Measurements from ENCODE around the gene SEC62. TPM values are rescaled to one million over a fixed set of nuclear protein-coding genes. Genes with fewer than 3 reads are reported as not detected.

SEC62 gene
- total RNA-seq, 1 donor from 2014 or later = 101 TPM

- DNase-seq (ENCODE audit: extremely low spot score, unreplicated experiment) = no peak
- Mint-ChIP-seq H3K36me3 (peaks cover 9% of the 10 kb centered on the region), H3K4me1 (ENCODE audit: unreplicated experiment) (peaks cover 25% of the 10 kb centered on the region), H3K27me3 (peaks cover 5% of the 10 kb centered on the region), H3K9me3 (no peaks in the 10 kb centered on the region), H3K27ac (no peak overlapping the region), H3K4me3 (peak overlapping the region; percentile 88)
- no peak for TF ChIP-seq CTCF (conservative IDR thresholded peaks at IDR 0.05)
Measured at GRCh38 chr3:169969174-169970095, 2.8 kb downstream of the SEC62 start.

GRCh38 chr3:169970847-169971246, 4.2 kb downstream of the SEC62 start:
- H3K4me1 Mint-ChIP-seq (ENCODE audit: unreplicated experiment) = peaks cover 30% of the 10 kb centered on the region
- no peak overlapping the region for H3K27ac Mint-ChIP-seq
- no peak for TF ChIP-seq CTCF (conservative IDR thresholded peaks at IDR 0.05)
- H3K4me3 Mint-ChIP-seq = no peak overlapping the region
- no peaks in the 10 kb centered on the region for H3K9me3 Mint-ChIP-seq
- no peak for DNase-seq (ENCODE audit: extremely low spot score, unreplicated experiment)
- peaks cover 3% of the 10 kb centered on the region for H3K27me3 Mint-ChIP-seq
- peaks cover 12% of the 10 kb centered on the region for H3K36me3 Mint-ChIP-seq

GRCh38 chr3:169971522-169971921, 4.9 kb downstream of the SEC62 start:
- H3K27ac Mint-ChIP-seq = no peak overlapping the region
- H3K4me3 Mint-ChIP-seq = no peak overlapping the region
- H3K36me3 Mint-ChIP-seq = peaks cover 16% of the 10 kb centered on the region
- H3K4me1 Mint-ChIP-seq (ENCODE audit: unreplicated experiment) = peaks cover 25% of the 10 kb centered on the region
- H3K9me3 Mint-ChIP-seq = no peaks in the 10 kb centered on the region
- TF ChIP-seq CTCF (conservative IDR thresholded peaks at IDR 0.05) = no peak
- H3K27me3 Mint-ChIP-seq = no peaks in the 10 kb centered on the region
- DNase-seq (ENCODE audit: extremely low spot score, unreplicated experiment) = no peak

GRCh38 chr3:169980055-169980454, 13.4 kb downstream of the SEC62 start:
- H3K4me1 Mint-ChIP-seq (ENCODE audit: unreplicated experiment) = no peaks in the 10 kb centered on the region
- DNase-seq (ENCODE audit: extremely low spot score, unreplicated experiment) = no peak
- H3K27me3 Mint-ChIP-seq = no peaks in the 10 kb centered on the region
- H3K4me3 Mint-ChIP-seq = no peak overlapping the region
- H3K36me3 Mint-ChIP-seq = peaks cover 44% of the 10 kb centered on the region
- no peak for TF ChIP-seq CTCF (conservative IDR thresholded peaks at IDR 0.05)
- no peak overlapping the region for H3K27ac Mint-ChIP-seq
- no peaks in the 10 kb centered on the region for H3K9me3 Mint-ChIP-seq

- no peak for DNase-seq (ENCODE audit: extremely low spot score, unreplicated experiment)
- Mint-ChIP-seq H3K36me3 (peaks cover 40% of the 10 kb centered on the region), H3K27me3 (no peaks in the 10 kb centered on the region), H3K4me3 (no peak overlapping the region), H3K27ac (no peak overlapping the region), H3K4me1 (ENCODE audit: unreplicated experiment) (no peaks in the 10 kb centered on the region), H3K9me3 (no peaks in the 10 kb centered on the region)
- no peak for TF ChIP-seq CTCF (conservative IDR thresholded peaks at IDR 0.05)
Measured at GRCh38 chr3:169984292-169984691, 17.7 kb downstream of the SEC62 start.
